Loucy (cell line): ENCODE results near the gene CYP27A1.

Experiments
- H2AFZ ChIP-seq: fragments of 200-600 bp; sonication (generic); 2 replicates; pipeline ENCODE4 v1.6.0; 2016; ENCODE audit warnings: antibody characterized with exemption, mild to moderate bottlenecking, low read length, moderate library complexity
- H3F3A ChIP-seq: fragments of 200-600 bp; 2 replicates; pipeline ENCODE4 v1.6.0; 2016; ENCODE audit warnings: antibody characterized with exemption, low read depth, mild to moderate bottlenecking
- H3K27me3 ChIP-seq: fragments of 200-600 bp; sonication (generic); 2 replicates; pipeline ENCODE4 v1.6.1; 2014; ENCODE audit warnings: low read length, mild to moderate bottlenecking; ENCODE audit not compliant: insufficient read depth, poor library complexity, severe bottlenecking
- H3K36me3 ChIP-seq: fragments of 200-600 bp; sonication (generic); 2 replicates; pipeline ENCODE4 v1.6.1; 2016; ENCODE audit warnings: low read length; ENCODE audit not compliant: insufficient read depth
- H3K4me1 ChIP-seq: fragments of 200-600 bp; sonication (generic); 2 replicates; pipeline ENCODE4 v1.5.1; 2014; ENCODE audit warnings: low read length, mild to moderate bottlenecking; ENCODE audit not compliant: insufficient read depth, poor library complexity, severe bottlenecking
- H3K4me2 ChIP-seq: fragments of 200-600 bp; sonication (generic); 2 replicates; pipeline ENCODE4 v1.6.0; 2014; ENCODE audit warnings: antibody characterized with exemption, low read length, low read depth, mild to moderate bottlenecking; ENCODE audit not compliant: poor library complexity, severe bottlenecking
- H3K4me3 ChIP-seq: fragments of 200-600 bp; sonication (generic); 2 replicates; pipeline ENCODE4 v1.5.1; 2014; ENCODE audit warnings: low read length, mild to moderate bottlenecking, mixed read lengths; ENCODE audit not compliant: poor library complexity, severe bottlenecking
- H3K79me2 ChIP-seq: fragments of 200-600 bp; sonication (generic); 2 replicates; pipeline ENCODE4 v1.6.1; 2014; ENCODE audit warnings: low read length; ENCODE audit not compliant: insufficient read depth
- H3K9ac ChIP-seq: fragments of 200-600 bp; sonication (generic); 2 replicates; pipeline ENCODE4 v1.6.0; 2014; ENCODE audit warnings: mild to moderate bottlenecking, low read depth, low read length, moderate library complexity; ENCODE audit not compliant: poor library complexity, severe bottlenecking
- H3K9me2 ChIP-seq: fragments of 200-600 bp; sonication (generic); replicated peaks from 2 replicates; pipeline ENCODE4 v1.6.1; 2016; ENCODE audit warnings: low read depth, low read length, mixed read lengths
- H3K9me3 ChIP-seq: fragments of 200-600 bp; sonication (generic); 2 replicates; pipeline ENCODE4 v1.6.1; 2014; ENCODE audit warnings: mild to moderate bottlenecking, antibody characterized with exemption, low read length, low read depth; ENCODE audit not compliant: insufficient read depth
- H4K20me1 ChIP-seq: fragments of 200-600 bp; sonication (generic); 2 replicates; pipeline ENCODE4 v1.6.0; 2014; ENCODE audit warnings: antibody characterized with exemption, low read length, mild to moderate bottlenecking; ENCODE audit not compliant: insufficient read depth, poor library complexity, severe bottlenecking
- EZH2phosphoT487 ChIP-seq: fragments of 200-600 bp; IDR thresholded peaks from 2 replicates; pipeline ENCODE4 v1.6.1; 2018; ENCODE audit warnings: antibody characterized with exemption, mild to moderate bottlenecking, moderate library complexity, borderline replicate concordance
- TF ChIP-seq, protein P1 (sequence below): fragments of 200-600 bp; sonication (generic); conservative IDR thresholded peaks from 2 replicates; pipeline ENCODE4 v1.5.1; 2014; ENCODE audit warnings: mild to moderate bottlenecking, antibody characterized with exemption, low read length

CYP27A1 gene

DNA sequence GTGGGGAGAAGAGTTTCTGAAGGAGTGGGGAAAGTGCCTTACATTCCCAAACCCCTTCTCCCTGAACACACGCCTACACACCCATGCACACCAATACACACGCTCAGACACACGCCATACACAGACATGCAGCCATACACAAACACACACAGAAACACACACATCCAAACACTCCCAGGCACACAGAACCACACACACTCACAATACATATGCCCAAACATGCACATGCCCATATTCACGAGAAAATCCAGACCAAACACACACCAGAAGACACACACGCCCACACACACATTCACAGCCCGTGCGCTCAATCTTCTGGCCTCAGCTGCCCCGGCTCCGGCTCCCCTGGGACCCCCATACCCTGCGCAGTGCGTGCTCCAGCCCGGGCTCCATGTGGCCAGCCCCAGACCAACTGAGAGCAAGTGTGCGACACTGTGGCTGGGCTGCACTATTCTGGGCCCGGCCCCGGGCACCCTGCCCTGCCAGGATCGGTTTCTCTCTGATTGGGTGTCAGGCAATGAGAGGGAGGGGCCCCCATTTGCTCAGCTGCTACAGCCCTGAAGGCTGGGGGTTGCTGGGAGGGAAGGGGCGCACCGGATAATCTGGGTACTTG lies 49.5 kb downstream of the CYP27A1 start, which contains the start of gene PRKAG3:
Gene PRKAG3 (minus strand): TSS at position 426 of the 613 bp plus-strand sequence.
- no peaks in the 10 kb centered on the region for H3K4me1 ChIP-seq
- H2AFZ ChIP-seq, result no peak within 1 kb of the TSS
- H3K9me3 ChIP-seq, result no peaks in the 10 kb centered on the region
- no peak within 1 kb of the TSS for H3K4me2 ChIP-seq
- H3K79me2 ChIP-seq, result no peaks in the 10 kb centered on the region
- H3K9ac ChIP-seq, result no peak within 1 kb of the TSS
- no peaks in the 10 kb centered on the region for H3K9me2 ChIP-seq
- H3K4me3 ChIP-seq, result no peak within 1 kb of the TSS
- no peaks in the 10 kb centered on the region for H4K20me1 ChIP-seq
- H3K27me3 ChIP-seq, result no peaks in the 10 kb centered on the region
- TF ChIP-seq, protein P1, sequence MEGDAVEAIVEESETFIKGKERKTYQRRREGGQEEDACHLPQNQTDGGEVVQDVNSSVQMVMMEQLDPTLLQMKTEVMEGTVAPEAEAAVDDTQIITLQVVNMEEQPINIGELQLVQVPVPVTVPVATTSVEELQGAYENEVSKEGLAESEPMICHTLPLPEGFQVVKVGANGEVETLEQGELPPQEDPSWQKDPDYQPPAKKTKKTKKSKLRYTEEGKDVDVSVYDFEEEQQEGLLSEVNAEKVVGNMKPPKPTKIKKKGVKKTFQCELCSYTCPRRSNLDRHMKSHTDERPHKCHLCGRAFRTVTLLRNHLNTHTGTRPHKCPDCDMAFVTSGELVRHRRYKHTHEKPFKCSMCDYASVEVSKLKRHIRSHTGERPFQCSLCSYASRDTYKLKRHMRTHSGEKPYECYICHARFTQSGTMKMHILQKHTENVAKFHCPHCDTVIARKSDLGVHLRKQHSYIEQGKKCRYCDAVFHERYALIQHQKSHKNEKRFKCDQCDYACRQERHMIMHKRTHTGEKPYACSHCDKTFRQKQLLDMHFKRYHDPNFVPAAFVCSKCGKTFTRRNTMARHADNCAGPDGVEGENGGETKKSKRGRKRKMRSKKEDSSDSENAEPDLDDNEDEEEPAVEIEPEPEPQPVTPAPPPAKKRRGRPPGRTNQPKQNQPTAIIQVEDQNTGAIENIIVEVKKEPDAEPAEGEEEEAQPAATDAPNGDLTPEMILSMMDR, result no peak
- TF ChIP-seq EZH2phosphoT487, result no peak
- H3F3A ChIP-seq, result no peaks in the 10 kb centered on the region
- no peaks in the 10 kb centered on the region for H3K36me3 ChIP-seq

DNA sequence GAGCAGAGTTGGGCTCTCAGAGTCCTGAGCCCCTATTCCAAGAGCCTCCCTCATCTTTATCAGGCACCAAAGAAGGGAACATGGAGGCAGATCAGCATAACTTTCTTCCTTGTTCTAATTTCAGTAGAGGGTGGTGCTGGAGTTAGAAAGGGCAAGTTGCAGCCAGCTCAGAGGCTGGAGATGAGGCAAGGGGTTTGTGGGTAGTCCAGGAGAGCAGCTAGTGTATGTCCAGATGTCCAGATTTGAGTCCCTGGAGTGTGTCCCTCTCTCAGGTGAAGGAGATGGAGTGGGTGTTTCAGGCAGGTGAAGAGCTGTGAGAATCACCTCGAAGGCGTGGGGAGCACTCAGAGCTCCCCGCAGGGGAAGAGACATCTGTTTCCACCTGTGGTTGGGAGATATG lies 50.1 kb downstream of the CYP27A1 start:
- Histone ChIP-seq H3K27me3 (peaks cover 3% of the 10 kb centered on the region), H2AFZ (no peak overlapping the region), H3F3A (no peaks in the 10 kb centered on the region)

DNA sequence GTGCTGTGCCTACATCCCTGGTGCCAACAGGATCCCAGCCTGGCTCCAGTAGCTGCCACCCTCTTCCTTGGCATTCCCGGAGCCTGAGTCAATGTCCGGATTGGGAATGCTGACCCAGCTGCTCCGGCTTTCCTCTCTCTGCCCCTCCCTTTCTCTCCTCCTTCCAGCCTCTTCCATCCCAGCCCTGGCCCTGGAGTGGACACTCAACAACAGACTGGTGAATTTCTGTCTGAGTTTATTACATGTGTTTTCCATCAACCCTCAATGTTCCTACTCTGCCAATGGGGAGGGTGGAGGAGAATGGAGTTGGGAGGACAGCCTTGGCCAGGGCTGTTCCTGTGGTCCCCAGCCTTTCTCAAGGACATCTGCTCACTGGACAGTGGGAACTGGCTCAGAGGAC lies 50.6 kb downstream of the CYP27A1 start:
- Histone ChIP-seq H3K9me2 (no peaks in the 10 kb centered on the region), H3K79me2 (no peaks in the 10 kb centered on the region), H3K9me3 (no peaks in the 10 kb centered on the region), H4K20me1 (no peaks in the 10 kb centered on the region), H2AFZ (no peak overlapping the region), H3K4me2 (no peak overlapping the region), H3K27me3 (peaks cover 8% of the 10 kb centered on the region), H3K4me3 (no peak overlapping the region), H3K9ac (no peak overlapping the region), H3K36me3 (no peaks in the 10 kb centered on the region), H3K4me1 (no peaks in the 10 kb centered on the region), H3F3A (no peaks in the 10 kb centered on the region)
- TF ChIP-seq, protein P1, result no peak
- TF ChIP-seq EZH2phosphoT487, result no peak

More for the DNA sequence above, 50.1 kb downstream of the CYP27A1 start:
- no peaks in the 10 kb centered on the region for H3K79me2 ChIP-seq
- no peaks in the 10 kb centered on the region for H3K4me1 ChIP-seq
- no peak overlapping the region for H3K9ac ChIP-seq
- H3K4me2 ChIP-seq, result no peak overlapping the region
- H3K9me2 ChIP-seq, result no peaks in the 10 kb centered on the region
- H3K36me3 ChIP-seq, result no peaks in the 10 kb centered on the region
- TF ChIP-seq, protein P1, result no peak
- no peak for TF ChIP-seq EZH2phosphoT487
- no peaks in the 10 kb centered on the region for H3K9me3 ChIP-seq
- H3K4me3 ChIP-seq, result no peak overlapping the region
- no peaks in the 10 kb centered on the region for H4K20me1 ChIP-seq
